Keratinocyte (primary cell): ENCODE data around the gene NHERF2. TPM values are rescaled to one million over a fixed set of nuclear protein-coding genes. Genes with fewer than 3 reads are reported as not detected.
A peak's percentile ranks its signal among the peaks of the same experiment; 100 is the strongest.

Experiments
- DNase-seq: peaks from one replicate; pipeline ENCODE4 v3.0.0-alpha.2; 2011; ENCODE audit warnings: low read depth, missing footprints, low spot score
- FAIRE-seq: peaks from 2 replicates; lab custom pipeline; 2011; peaks lifted over from hg19 to GRCh38; lab: Jason Lieb, UNC
- H2AFZ ChIP-seq: 2 replicates; pipeline ENCODE4 v1.6.0; 2012; ENCODE audit warnings: low read length, control low read depth, inconsistent platforms; ENCODE audit not compliant: control insufficient read depth
- H3K27ac ChIP-seq: 2 replicates; pipeline ENCODE4 v1.5.1; 2011; ENCODE audit warnings: low read length; ENCODE audit not compliant: control insufficient read depth, insufficient read depth
- H3K27me3 ChIP-seq: 3 replicates; pipeline ENCODE4 v1.6.0; 2011; ENCODE audit warnings: low read length; ENCODE audit not compliant: control insufficient read depth, insufficient read depth; ENCODE audit errors: extremely low read depth
- H3K36me3 ChIP-seq, 2 experiments: 2 replicates in 1 of 2; 3 replicates in 1 of 2; pipeline ENCODE4 v1.5.1; 2011; ENCODE audit warnings: low read length in 2 of 2, mild to moderate bottlenecking in 1 of 2; ENCODE audit not compliant: control insufficient read depth in 2 of 2, insufficient read depth in 2 of 2; ENCODE audit errors: extremely low read depth in 1 of 2
- H3K4me1 ChIP-seq: 3 replicates; pipeline ENCODE4 v1.5.1; 2011; ENCODE audit warnings: low read length; ENCODE audit not compliant: control insufficient read depth, insufficient read depth; ENCODE audit errors: extremely low read depth
- H3K4me2 ChIP-seq: 3 replicates; pipeline ENCODE4 v1.6.0; 2011; ENCODE audit warnings: low read depth, low read length; ENCODE audit not compliant: control insufficient read depth, insufficient read depth; ENCODE audit errors: extremely low read depth
- H3K4me3 ChIP-seq, 3 experiments: fragments of 200-600 bp in 1 of 3; sonication (generic) in 1 of 3; 2 replicates in 2 of 3; 3 replicates in 1 of 3; pipeline ENCODE4 v1.5.1; 2011 to 2016; ENCODE audit warnings: low read length in 3 of 3, mild to moderate bottlenecking in 3 of 3, control low read depth in 2 of 3, inconsistent platforms in 1 of 3, low read depth in 1 of 3, mixed read lengths in 1 of 3, mixed run types in 1 of 3, moderate library complexity in 1 of 3; ENCODE audit not compliant: control insufficient read depth in 2 of 3, insufficient read depth in 2 of 3; ENCODE audit errors: extremely low read depth in 1 of 3
- H3K79me2 ChIP-seq: 2 replicates; pipeline ENCODE4 v1.6.0; 2012; ENCODE audit warnings: low read length; ENCODE audit not compliant: control insufficient read depth, insufficient read depth
- H3K9ac ChIP-seq: 3 replicates; pipeline ENCODE4 v1.6.0; 2011; ENCODE audit warnings: low read length; ENCODE audit not compliant: control insufficient read depth, insufficient read depth; ENCODE audit errors: extremely low read depth
- H3K9me1 ChIP-seq: 3 replicates; pipeline ENCODE4 v1.6.0; 2011; ENCODE audit warnings: low read length; ENCODE audit not compliant: control insufficient read depth, insufficient read depth; ENCODE audit errors: extremely low read depth
- H3K9me3 ChIP-seq: 2 replicates; pipeline ENCODE4 v1.5.1; 2012; ENCODE audit warnings: low read depth, low read length; ENCODE audit not compliant: control insufficient read depth
- H4K20me1 ChIP-seq: 3 replicates; pipeline ENCODE4 v1.6.0; 2011; ENCODE audit warnings: low read length; ENCODE audit not compliant: control insufficient read depth, insufficient read depth; ENCODE audit errors: extremely low read depth
- CTCF ChIP-seq, 3 experiments: IDR thresholded peaks in 1 of 3; conservative IDR thresholded peaks in 1 of 3; optimal IDR thresholded peaks in 1 of 3; 2 replicates in 2 of 3; 3 replicates in 1 of 3; pipeline versions ENCODE3 to v1.5.1; 2011; ENCODE audit warnings: low read length in 3 of 3, mild to moderate bottlenecking in 3 of 3, moderate library complexity in 2 of 3, control low read depth in 1 of 3, inconsistent platforms in 1 of 3; ENCODE audit not compliant: insufficient read depth in 2 of 3; ENCODE audit errors: extremely low read depth in 1 of 3
- EZH2 ChIP-seq: IDR thresholded peaks from one replicate; pipeline ENCODE4 v1.6.1; 2012; ENCODE audit warnings: inconsistent platforms, mild to moderate bottlenecking, low read length, moderate library complexity
- dilution Hi-C: fragments of 300-500 bp; cut with MboI; formaldehyde crosslinking; loops from one replicate; pipeline ENCODE4 v1.7.0; 2020; ENCODE audit warnings: low sequenced_read_pairs; ENCODE audit not compliant: extremely low pct_ligation_motif_present
- polyA plus RNA-seq, 5 experiments: library from polyadenylated mRNA; depleted of rRNA in 3 of 5; stranded (reverse) in 3 of 5; stranded (forward) in 1 of 5; unstranded in 1 of 5; fragments of >200 nt; gene quantifications; 1 replicate in 1 of 5; 2 replicates in 3 of 5; 3 replicates in 1 of 5; pipeline versions ENCODE4 v1.2.1 to v1.2.3, GENCODE V29; 2011 to 2012; ENCODE audit warnings: missing spikeins in 2 of 5, low read depth in 1 of 5, low replicate concordance in 1 of 5

The NHERF2 gene
- polyA plus RNA-seq, 1 donor (not counting 4 experiments of a cell fraction or from before 2014, with no cell fraction given): 5.9 TPM

GRCh38 chr16:2003827-2004641, 22.7 kb upstream of the NHERF2 start:
- no peak overlapping the region for H2AFZ ChIP-seq
- peak; percentile 89 to 98 (median 94) for TF ChIP-seq CTCF (optimal IDR thresholded peaks at IDR 0.05 in 1 of 3, IDR thresholded peaks at IDR 0.05 in 1 of 3, conservative IDR thresholded peaks at IDR 0.05 in 1 of 3; ENCODE audit: extremely low read depth in 1 of 3, insufficient read depth in 2 of 3, low read length in 3 of 3)
- no peak for TF ChIP-seq EZH2
- H3K36me3 ChIP-seq: peaks cover 27 to 74% of the 10 kb centered on the region in 2 experiments
- H4K20me1 ChIP-seq: peaks cover 58% of the 10 kb centered on the region
- no peak overlapping the region for H3K9ac ChIP-seq
- no peaks in the 10 kb centered on the region for H3K9me1 ChIP-seq
- H3K27ac ChIP-seq: no peak overlapping the region
- no peak overlapping the region for H3K4me2 ChIP-seq
- no peak for DNase-seq
- no peak for FAIRE-seq
- H3K9me3 ChIP-seq: no peaks in the 10 kb centered on the region
- no peaks in the 10 kb centered on the region for H3K27me3 ChIP-seq
- H3K79me2 ChIP-seq: peaks cover 75% of the 10 kb centered on the region
- peaks cover 29% of the 10 kb centered on the region for H3K4me1 ChIP-seq
- dilution Hi-C loops: no loop called here
- H3K4me3 ChIP-seq: no peak overlapping the region

GRCh38 chr16:2004795-2005517, 21.7 kb upstream of the NHERF2 start:
- no peak for FAIRE-seq
- H3K36me3 ChIP-seq: peaks cover 24 to 74% of the 10 kb centered on the region in 2 experiments
- peaks cover 29% of the 10 kb centered on the region for H3K4me1 ChIP-seq
- H3K4me3 ChIP-seq: no peak overlapping the region
- H4K20me1 ChIP-seq: peaks cover 58% of the 10 kb centered on the region
- no peaks in the 10 kb centered on the region for H3K27me3 ChIP-seq
- TF ChIP-seq CTCF (optimal IDR thresholded peaks at IDR 0.05 in 1 of 3, IDR thresholded peaks at IDR 0.05 in 1 of 3, conservative IDR thresholded peaks at IDR 0.05 in 1 of 3; ENCODE audit: extremely low read depth in 1 of 3, insufficient read depth in 2 of 3, low read length in 3 of 3) (no peak), EZH2 (no peak)
- no peak overlapping the region for H3K9ac ChIP-seq
- dilution Hi-C loops: no loop called here
- peaks cover 80% of the 10 kb centered on the region for H3K79me2 ChIP-seq
- DNase-seq: no peak
- H3K27ac ChIP-seq: no peak overlapping the region
- no peak overlapping the region for H3K4me2 ChIP-seq
- no peaks in the 10 kb centered on the region for H3K9me3 ChIP-seq
- no peak overlapping the region for H2AFZ ChIP-seq
- H3K9me1 ChIP-seq: no peaks in the 10 kb centered on the region
